HL-60 (cell line): ENCODE measurements around the gene VOPP1.

Experiments used
- CTCF ChIP-seq: IDR thresholded peaks from one replicate; pipeline ENCODE4 v1.5.1; 2011; ENCODE audit warnings: low read length, control low read depth, inconsistent platforms; ENCODE audit not compliant: insufficient read depth
- GABPA ChIP-seq: IDR thresholded peaks from 2 replicates; pipeline ENCODE4 v1.6.1; 2012; ENCODE audit warnings: low read depth
- POLR2AphosphoS5 ChIP-seq: IDR thresholded peaks from 2 replicates; pipeline ENCODE4 v1.6.1; 2012; ENCODE audit warnings: low read depth
- REST ChIP-seq: IDR thresholded peaks from 2 replicates; pipeline ENCODE4 v1.6.1; 2012; ENCODE audit warnings: low read depth; ENCODE audit not compliant: insufficient replicate concordance
- SPI1 ChIP-seq: IDR thresholded peaks from 2 replicates; pipeline ENCODE4 v1.6.1; 2012; ENCODE audit warnings: low read depth, mild to moderate bottlenecking, borderline replicate concordance

DNA sequence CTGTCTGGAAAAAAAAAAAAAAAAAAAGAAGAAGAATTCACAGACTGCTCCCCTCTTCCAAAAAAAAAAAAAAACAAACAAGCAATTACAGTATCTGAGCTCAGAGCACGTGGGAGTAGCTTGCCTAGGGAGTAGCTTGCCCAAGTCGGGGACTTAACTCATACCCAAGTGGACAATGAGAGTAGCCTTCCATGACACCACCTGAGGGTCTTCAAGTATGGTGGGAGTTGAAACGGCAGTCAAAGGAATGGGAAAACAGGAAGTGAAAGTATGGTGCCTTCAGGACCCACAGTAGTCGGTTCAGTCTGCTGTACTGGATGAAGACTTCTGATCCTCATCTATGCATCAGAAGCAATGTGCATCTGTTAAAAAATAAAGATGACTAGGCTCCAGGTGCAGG is 10.6 kb downstream of the VOPP1 start:
- TF ChIP-seq CTCF (no peak), POLR2AphosphoS5 (no peak), REST (no peak), GABPA (no peak), SPI1 (peak; percentile 52)
